Activated effector memory CD4-positive, alpha-beta T cell treated with Interleukin-2 at 50 U/mL for 16 hours (primary cell): ENCODE results near the gene GDPD5.
A peak's percentile ranks its signal among the peaks of the same experiment; 100 is the strongest.

ENCODE experiments used
- DNase-seq: peaks from one replicate; pipeline ENCODE4 v3.0.0-alpha.2; 2020

GDPD5 gene

GRCh38 chr11:75487365-75487764 lies 38.4 kb downstream of the GDPD5 start:
- DNase-seq: no peak

DNA sequence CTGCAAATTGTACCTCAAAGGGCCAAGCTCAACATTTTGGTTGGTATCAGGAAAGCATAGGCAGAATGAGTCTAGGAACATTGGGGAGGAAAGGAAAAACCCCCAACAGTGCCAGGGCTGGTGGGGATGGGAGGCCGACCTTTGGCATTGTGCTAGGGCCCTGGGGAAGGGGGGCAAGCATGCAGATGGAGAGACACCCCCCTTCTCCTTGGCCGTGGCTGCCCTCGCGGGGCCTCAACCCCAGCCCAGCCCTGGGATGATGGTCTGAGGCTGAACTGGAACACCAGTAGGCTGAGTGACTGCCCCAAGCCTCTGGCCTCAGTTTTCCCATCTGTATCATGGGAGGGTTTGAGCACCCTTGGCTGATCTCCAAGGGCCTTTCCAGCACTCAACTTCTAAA lies 40.0 kb downstream of the GDPD5 start:
- no peak for DNase-seq

DNA sequence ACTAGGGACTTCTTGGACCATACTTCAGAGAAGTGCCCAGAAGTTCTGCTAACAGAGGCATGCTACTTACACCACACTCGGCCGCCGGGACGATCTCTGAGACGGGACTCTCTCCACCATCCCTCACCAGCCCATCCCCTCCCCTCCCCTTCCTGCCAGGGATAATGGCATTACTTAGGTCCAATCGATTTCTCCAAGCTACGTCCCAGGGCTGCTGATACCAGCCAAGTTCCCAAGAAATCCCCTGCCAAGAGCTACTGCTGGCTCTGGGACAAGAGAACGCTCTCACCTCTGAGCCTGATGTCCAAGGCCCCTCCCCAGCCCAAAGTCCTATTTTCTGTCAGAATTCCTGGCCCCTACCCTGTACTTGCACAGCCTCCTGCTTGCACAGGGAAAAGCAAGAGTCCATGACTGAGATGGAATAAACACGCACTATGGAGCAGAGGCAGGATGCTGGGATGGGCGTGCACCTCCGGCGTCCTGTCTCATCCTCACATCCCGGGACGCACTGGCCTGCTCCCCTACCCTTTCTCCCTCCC lies 42.7 kb downstream of the GDPD5 start:
- no peak for DNase-seq

- no peak for DNase-seq
Measured at GRCh38 chr11:75481922-75482606, 43.7 kb downstream of the GDPD5 start.

- no peak for DNase-seq
Measured at GRCh38 chr11:75481223-75481921, 44.4 kb downstream of the GDPD5 start.

- DNase-seq: no peak
Measured at GRCh38 chr11:75480185-75481175, 45.3 kb downstream of the GDPD5 start.

GRCh38 chr11:75479597-75480145 lies 46.1 kb downstream of the GDPD5 start:
- DNase-seq: no peak

GRCh38 chr11:75478783-75479596 lies 46.8 kb downstream of the GDPD5 start:
- no peak for DNase-seq

GRCh38 chr11:75477614-75477935 lies 48.2 kb downstream of the GDPD5 start:
- DNase-seq: no peak

DNA sequence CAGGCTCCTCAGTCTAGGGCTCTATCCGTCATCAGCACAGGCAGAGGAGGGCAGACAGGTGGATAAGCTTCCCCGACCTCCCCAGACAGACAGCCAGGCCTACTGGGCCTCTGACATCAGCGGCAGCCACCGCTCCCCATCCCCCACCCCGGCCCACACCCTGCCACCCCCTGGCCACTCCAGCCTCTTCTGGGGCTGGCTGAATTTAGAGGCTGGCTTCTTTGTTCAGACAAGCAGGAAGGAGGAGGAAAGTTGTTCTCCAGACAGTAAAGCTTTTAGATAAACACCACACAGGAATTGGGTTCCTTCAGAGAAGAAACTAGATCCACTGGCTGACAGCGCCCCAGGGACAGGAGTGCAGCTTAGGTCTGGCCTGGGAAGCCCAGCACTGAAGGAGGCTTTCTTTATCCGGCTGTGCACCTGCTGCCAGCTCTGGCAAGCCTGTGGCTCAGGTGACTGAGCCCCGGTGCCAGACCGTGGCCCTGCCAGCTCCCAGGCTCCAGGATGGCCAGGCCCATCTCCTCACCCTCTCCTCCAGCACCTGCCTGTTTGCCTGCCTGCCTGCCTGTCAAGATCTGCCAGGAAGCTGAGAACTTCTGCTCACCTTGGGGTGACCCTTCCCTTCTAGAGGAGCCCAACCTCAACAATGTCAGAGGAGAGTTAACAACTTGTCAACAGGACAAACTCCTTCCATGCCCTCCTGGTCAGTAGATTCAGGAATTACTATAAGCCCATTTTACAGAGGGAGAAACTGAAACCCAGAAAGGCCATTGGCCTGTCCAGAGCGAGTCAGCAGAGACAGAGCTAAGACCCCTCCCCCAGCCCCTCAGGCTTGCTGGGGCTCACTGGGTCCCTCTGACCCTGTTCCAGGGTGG lies 48.8 kb downstream of the GDPD5 start:
- DNase-seq: no peak

DNA sequence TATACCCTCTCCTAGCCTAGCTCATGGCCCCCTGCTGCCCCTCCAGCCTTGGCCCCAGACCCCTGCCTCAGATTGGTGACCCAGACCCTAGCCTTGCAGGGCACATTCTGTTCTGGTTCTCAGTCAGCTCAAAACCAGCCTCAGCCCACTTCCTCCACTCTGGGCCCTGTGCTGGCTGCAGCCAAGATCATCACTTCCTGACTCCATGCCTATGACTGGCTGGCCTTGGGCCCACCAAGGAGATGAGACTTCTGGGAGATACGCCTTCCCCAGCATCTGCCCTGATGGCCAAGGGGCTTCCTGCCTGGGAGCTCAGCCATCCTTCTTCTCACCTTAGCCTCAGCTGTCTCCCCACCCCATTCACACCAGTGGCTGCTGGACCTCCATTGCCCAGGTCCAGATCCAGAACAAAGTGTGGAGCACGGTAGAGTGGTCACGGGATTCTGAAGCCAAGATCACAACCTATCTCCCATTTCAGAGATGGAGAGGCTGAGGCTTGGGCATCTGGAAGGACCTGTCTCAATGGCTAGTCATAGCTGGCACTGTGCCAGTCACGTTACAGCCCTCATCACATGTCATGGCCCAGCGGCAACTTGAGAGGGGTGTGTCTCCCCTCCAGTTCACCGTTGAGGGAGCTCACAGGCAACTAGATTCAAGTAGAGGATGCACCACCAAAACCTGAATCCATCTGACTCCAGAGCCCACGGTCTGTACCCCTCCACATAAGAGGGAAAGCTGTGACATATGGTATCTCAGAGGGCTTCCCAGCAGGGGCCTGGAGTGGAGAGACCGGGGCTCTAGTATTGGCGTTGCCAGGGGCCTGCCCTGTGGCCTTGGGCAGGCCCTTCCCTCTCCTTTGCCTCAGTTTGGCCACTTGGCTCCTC lies 49.7 kb downstream of the GDPD5 start:
- DNase-seq: no peak

GRCh38 chr11:75474878-75475766 lies 50.6 kb downstream of the GDPD5 start:
- peak; percentile 53 for DNase-seq

- DNase-seq: no peak
Measured at GRCh38 chr11:75474240-75474639, 51.5 kb downstream of the GDPD5 start.

GRCh38 chr11:75473684-75474083 lies 52.1 kb downstream of the GDPD5 start:
- no peak for DNase-seq

- DNase-seq: no peak
Measured at GRCh38 chr11:75472081-75472732, 53.5 kb downstream of the GDPD5 start.

- no peak for DNase-seq
Measured at GRCh38 chr11:75471176-75471973, 54.4 kb downstream of the GDPD5 start.

GRCh38 chr11:75470476-75471080 lies 55.2 kb downstream of the GDPD5 start:
- no peak for DNase-seq
